Keratinocyte (primary cell): Measurements from ENCODE around the gene PSMD6.

ENCODE experiments used
- CTCF ChIP-seq, 3 experiments: IDR thresholded peaks in 1 of 3; conservative IDR thresholded peaks in 1 of 3; optimal IDR thresholded peaks in 1 of 3; 2 replicates in 2 of 3; 3 replicates in 1 of 3; pipeline versions ENCODE3 to v1.5.1; 2011; ENCODE audit warnings: low read length in 3 of 3, mild to moderate bottlenecking in 3 of 3, moderate library complexity in 2 of 3, control low read depth in 1 of 3, inconsistent platforms in 1 of 3; ENCODE audit not compliant: insufficient read depth in 2 of 3; ENCODE audit errors: extremely low read depth in 1 of 3
- EZH2 ChIP-seq: IDR thresholded peaks from one replicate; pipeline ENCODE4 v1.6.1; 2012; ENCODE audit warnings: inconsistent platforms, mild to moderate bottlenecking, low read length, moderate library complexity

GRCh38 chr3:63961891-63962290, 61.4 kb downstream of the PSMD6 start:
- peak in 2 of 3 experiments; percentile 41 to 56 for TF ChIP-seq CTCF (optimal IDR thresholded peaks at IDR 0.05 in 1 of 3, IDR thresholded peaks at IDR 0.05 in 1 of 3, conservative IDR thresholded peaks at IDR 0.05 in 1 of 3; ENCODE audit: extremely low read depth in 1 of 3, insufficient read depth in 2 of 3, low read length in 3 of 3)
- TF ChIP-seq EZH2: no peak
